Activated CD4-positive, alpha-beta T cell treated with anti-CD3 and anti-CD28 coated beads for 36 hours (primary cell): Measurements from ENCODE around the gene PHF23. TPM values are rescaled to one million over a fixed set of nuclear protein-coding genes. Genes with fewer than 3 reads are reported as not detected.

Experiments
- microRNA-seq: library from miRNA; unstranded; fragments of <30 nt; microRNA quantifications from one replicate; pipeline ENCODE4 v1.2.0, GENCODE V29; 2021; ENCODE audit warnings: borderline replicate concordance
- total RNA-seq, 2 experiments: library from RNA; stranded (reverse); gene quantifications; one replicate each; pipeline ENCODE4 v1.2.3, GENCODE V29; 2021

The PHF23 gene
- total RNA-seq, 2 experiments from 2014 or later: 23.6 to 35.2 TPM

Small RNA genes within 50 kb of the gene (microRNA-seq; reads per million reads assigned to microRNA genes)
- 3,827 reads per million, percentile 94 among the genes with 10 or more reads in this experiment for gene MIR324

Other genes with a start within 250 kb of the PHF23 start
- not detected for gene ALOX12, start 243.4 kb downstream of the PHF23 start, total RNA-seq
- gene RNASEK, start 226.8 kb downstream of the PHF23 start, total RNA-seq: 100 to 1,000 TPM; 112 to 145 TPM
- under 1 TPM; 0.27 to 0.46 TPM for gene BCL6B, start 216.4 kb downstream of the PHF23 start, total RNA-seq
- gene SLC16A13, start 203.4 kb downstream of the PHF23 start, total RNA-seq: 1 to 10 TPM; 8.3 to 9.6 TPM
- gene SLC16A11, start 195.4 kb downstream of the PHF23 start, total RNA-seq: 1 to 10 TPM; 1.2 to 1.5 TPM
- not detected for gene CLEC10A, start 159.2 kb downstream of the PHF23 start, total RNA-seq
- gene ASGR2, start 124.6 kb downstream of the PHF23 start, total RNA-seq: not detected
- gene ASGR1, start 60.1 kb downstream of the PHF23 start, total RNA-seq: 1 to 10 TPM; 1.1 to 2.2 TPM
- 10 to 100 TPM; 11.7 to 15.4 TPM for gene DLG4, start 19.6 kb downstream of the PHF23 start, total RNA-seq
- 100 to 1,000 TPM; 263 to 345 TPM for gene ACADVL, start 19.5 kb downstream of the PHF23 start, total RNA-seq
- 10 to 100 TPM; 49.1 to 53.3 TPM for gene DVL2, start 4.9 kb downstream of the PHF23 start, total RNA-seq
- gene GABARAP, start 3.0 kb upstream of the PHF23 start, total RNA-seq: 100 to 1,000 TPM; 123 to 162 TPM
- 100 to 1,000 TPM; 158 to 203 TPM for gene CTDNEP1, start 12.3 kb upstream of the PHF23 start, total RNA-seq
- gene ELP5, start 12.8 kb upstream of the PHF23 start, total RNA-seq: 10 to 100 TPM; 58.1 to 62.3 TPM
- under 1 TPM; 0.53 to 0.72 TPM for gene CLDN7, start 23.0 kb upstream of the PHF23 start, total RNA-seq
- gene SLC2A4, start 42.3 kb upstream of the PHF23 start, total RNA-seq: under 1 TPM; 0.16 to 0.25 TPM
- under 1 TPM; 0.34 to 0.67 TPM for gene YBX2, start 55.2 kb upstream of the PHF23 start, total RNA-seq
- gene EIF5A, start 68.2 kb upstream of the PHF23 start, total RNA-seq: 100 to 1,000 TPM; 780 to 934 TPM
- 10 to 100 TPM; 31.3 to 56.1 TPM for gene GPS2, start 75.9 kb upstream of the PHF23 start, total RNA-seq
- gene NEURL4, start 89.9 kb upstream of the PHF23 start, total RNA-seq: 10 to 100 TPM; 22.5 to 29.1 TPM
- gene ACAP1, start 97.1 kb upstream of the PHF23 start, total RNA-seq: 100 to 1,000 TPM; 343 to 375 TPM
- 1 to 10 TPM; 5.0 to 6.1 TPM for gene KCTD11, start 112.7 kb upstream of the PHF23 start, total RNA-seq
- gene TMEM95, start 115.7 kb upstream of the PHF23 start, total RNA-seq: under 1 TPM in 1 of 2 experiments, not detected in 1; 0.16 TPM
- gene TNK1, start 141.6 kb upstream of the PHF23 start, total RNA-seq: 1 to 10 TPM; 4.8 to 6.9 TPM
- gene PLSCR3, start 155.1 kb upstream of the PHF23 start, total RNA-seq: 10 to 100 TPM; 69.3 to 78.9 TPM
- gene TMEM256, start 164.6 kb upstream of the PHF23 start, total RNA-seq: 10 to 100 TPM; 55.8 to 58.1 TPM
- gene NLGN2, start 168.4 kb upstream of the PHF23 start, total RNA-seq: 1 to 10 TPM; 7.0 to 7.1 TPM
- not detected for gene SPEM1, start 180.9 kb upstream of the PHF23 start, total RNA-seq
- not detected for gene SPEM2, start 186.2 kb upstream of the PHF23 start, total RNA-seq
- gene SPEM3, start 189.4 kb upstream of the PHF23 start, total RNA-seq: not detected
- gene TMEM102, start 196.0 kb upstream of the PHF23 start, total RNA-seq: 10 to 100 TPM in 1 of 2 experiments, 1 to 10 TPM in 1; 8.7 to 10.7 TPM
- 10 to 100 TPM in 1 of 2 experiments, 1 to 10 TPM in 1; 6.9 to 10.6 TPM for gene FGF11, start 200.1 kb upstream of the PHF23 start, total RNA-seq
- 1 to 10 TPM; 7.8 to 8.7 TPM for gene CHRNB1, start 205.6 kb upstream of the PHF23 start, total RNA-seq
- gene ZBTB4, start 240.2 kb upstream of the PHF23 start, total RNA-seq: 10 to 100 TPM; 17.5 to 20.9 TPM
- gene SLC35G6, start 242.0 kb upstream of the PHF23 start, total RNA-seq: not detected
- gene POLR2A, start 244.9 kb upstream of the PHF23 start, total RNA-seq: 100 to 1,000 TPM; 193 to 203 TPM